Urinary bladder (tissue), 4 donors: Measurements from ENCODE around the gene KCNMA1. TPM values are rescaled to one million over a fixed set of nuclear protein-coding genes. Genes with fewer than 3 reads are reported as not detected.
"Not testable (repeated sequence)": the region's sequence is repeated elsewhere in the genome, so short reads cannot be mapped to it uniquely, and the experiment has no call there.

ENCODE experiments used
- DNase-seq: peaks from one replicate; pipeline ENCODE4 v3.0.0-alpha.2; 2015; ENCODE audit errors: extremely low spot score
- H3K27ac ChIP-seq: one replicate; pipeline ENCODE4 v1.5.1; 2013; ENCODE audit warnings: low read depth, mild to moderate bottlenecking, moderate library complexity
- H3K36me3 ChIP-seq: one replicate; pipeline ENCODE4 v1.6.1; 2013; ENCODE audit warnings: mild to moderate bottlenecking, moderate library complexity; ENCODE audit not compliant: insufficient read depth
- H3K4me1 ChIP-seq: one replicate; pipeline ENCODE4 v1.6.1; 2013; ENCODE audit warnings: mild to moderate bottlenecking, moderate library complexity; ENCODE audit not compliant: insufficient read depth
- H3K4me3 ChIP-seq: one replicate; pipeline ENCODE4 v1.5.1; 2013; ENCODE audit warnings: low read depth, low read length
- WGBS: extraction: QIAGEN DNeasy Blood & Tissue Kit; methylation state at CpG from one replicate; pipeline ENCODE4 v1.1.7; 2013; 5-methylcytosine and 5-hydroxymethylcytosine counted together
- polyA plus RNA-seq: library from polyadenylated mRNA; stranded (reverse); fragments of 200-250 nt; gene quantifications from one replicate; pipeline ENCODE4 v1.2.3, GENCODE V29; 2013
- total RNA-seq: library from RNA; depleted of rRNA; stranded (reverse); fragments of >200 nt; gene quantifications from one replicate; pipeline ENCODE4 v1.2.3, GENCODE V29; 2014
- donor health status: healthy with polysubstance abuse.
- donor health status: healthy.

KCNMA1 gene
- total and polyA plus RNA-seq, 2 donors = 105 to 107 TPM

DNA sequence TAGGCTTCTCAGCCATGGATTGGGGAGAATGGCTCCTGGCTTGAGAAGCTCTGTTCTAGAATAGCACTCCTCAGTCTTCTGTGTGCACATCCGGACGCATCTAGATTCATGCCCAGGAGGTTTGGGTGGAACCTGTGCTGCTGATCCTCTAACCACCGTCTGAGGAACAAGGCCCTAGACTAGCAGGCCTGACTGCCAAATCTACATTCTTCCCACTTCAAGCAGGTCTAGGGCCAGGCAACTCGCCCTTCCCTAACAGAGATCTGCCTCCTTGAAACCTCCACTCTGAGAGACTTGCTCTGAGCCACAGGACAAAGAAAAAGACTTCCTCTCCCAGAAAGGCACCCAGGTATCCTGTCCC is 61.6 kb downstream of the KCNMA1 start:
- Histone ChIP-seq H3K4me1 (no peaks in the 10 kb centered on the region), H3K4me3 (no peak overlapping the region), H3K36me3 (no peaks in the 10 kb centered on the region), H3K27ac (no peak overlapping the region)
- WGBS = 77% methylated on average over 4 of the region's 4 CpGs
- no peak for DNase-seq

- Histone ChIP-seq H3K36me3 (no peaks in the 10 kb centered on the region), H3K4me3 (no peak overlapping the region), H3K27ac (no peak overlapping the region), H3K4me1 (no peaks in the 10 kb centered on the region)
- 77% methylated on average over 10 of the region's 10 CpGs for WGBS
- no peak for DNase-seq
These were observed 62.2 kb downstream of the KCNMA1 start for GRCh38 chr10:77575271-77576006.

DNA sequence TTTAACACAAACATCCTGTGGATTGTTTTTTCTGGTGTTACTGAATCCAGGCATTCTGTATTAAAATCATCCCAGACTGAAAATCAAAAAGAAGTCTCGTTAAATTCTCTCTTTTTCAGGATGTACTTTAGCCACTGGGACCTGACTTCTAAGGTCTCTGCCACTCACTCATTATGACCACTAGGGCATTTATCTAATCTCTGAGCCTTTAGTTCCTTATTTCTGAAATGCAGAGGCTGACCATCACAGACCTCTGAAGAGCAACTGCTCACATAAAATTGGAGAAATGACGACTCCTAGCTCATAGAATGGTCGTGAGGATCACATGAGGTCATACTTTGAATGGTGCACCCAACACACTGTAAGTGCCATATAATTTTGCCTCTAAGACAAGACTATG is 63.2 kb downstream of the KCNMA1 start:
- H3K27ac ChIP-seq = no peak overlapping the region
- no peaks in the 10 kb centered on the region for H3K4me1 ChIP-seq
- 48% methylated on average over 3 of the region's 3 CpGs for WGBS
- DNase-seq = no peak
- no peaks in the 10 kb centered on the region for H3K36me3 ChIP-seq
- H3K4me3 ChIP-seq = no peak overlapping the region

- not testable (repeated sequence) for H3K27ac ChIP-seq, H3K4me3 ChIP-seq, H3K36me3 ChIP-seq, DNase-seq, H3K4me1 ChIP-seq
- WGBS = 85% methylated on average over 4 of the region's 4 CpGs
These were observed 65.1 kb downstream of the KCNMA1 start for GRCh38 chr10:77572520-77572919.

DNA sequence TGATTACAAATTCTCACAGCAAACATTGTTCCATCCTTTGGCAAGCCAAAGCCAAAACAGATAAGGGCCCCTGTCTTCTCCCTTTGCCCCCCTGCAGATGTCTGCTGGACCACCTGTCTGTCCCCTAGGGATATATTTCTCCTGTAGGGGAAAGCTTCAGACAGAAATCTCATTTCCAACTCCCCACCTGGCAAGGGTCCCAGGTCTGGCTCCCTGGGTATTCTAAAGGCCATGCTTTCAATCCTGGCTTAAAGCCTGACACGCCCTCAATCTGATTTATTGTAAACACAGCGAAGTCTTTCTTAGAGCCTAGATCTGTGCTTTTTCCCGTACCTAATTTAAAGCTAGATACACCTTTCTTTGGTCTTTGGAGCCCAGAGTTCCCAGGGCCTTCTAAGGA is 66.1 kb downstream of the KCNMA1 start:
- no peak overlapping the region for H3K27ac ChIP-seq
- no peak overlapping the region for H3K4me3 ChIP-seq
- no peak for DNase-seq
- 33% methylated on average over 3 of the region's 3 CpGs for WGBS
- H3K36me3 ChIP-seq = no peaks in the 10 kb centered on the region
- no peaks in the 10 kb centered on the region for H3K4me1 ChIP-seq

GRCh38 chr10:77566914-77567566 is 70.6 kb downstream of the KCNMA1 start:
- H3K4me3 ChIP-seq = no peak overlapping the region
- no peaks in the 10 kb centered on the region for H3K4me1 ChIP-seq
- WGBS = 72% methylated on average over 13 of the region's 13 CpGs
- DNase-seq = no peak
- H3K36me3 ChIP-seq = no peaks in the 10 kb centered on the region
- no peak overlapping the region for H3K27ac ChIP-seq

GRCh38 chr10:77566236-77566635 is 71.4 kb downstream of the KCNMA1 start:
- no peak overlapping the region for H3K4me3 ChIP-seq
- 67% methylated on average over 6 of the region's 6 CpGs for WGBS
- DNase-seq = no peak
- no peaks in the 10 kb centered on the region for H3K4me1 ChIP-seq
- H3K36me3 ChIP-seq = no peaks in the 10 kb centered on the region
- H3K27ac ChIP-seq = no peak overlapping the region

GRCh38 chr10:77565590-77566023 is 72.0 kb downstream of the KCNMA1 start:
- Histone ChIP-seq H3K4me1 (no peaks in the 10 kb centered on the region), H3K27ac (no peak overlapping the region), H3K4me3 (no peak overlapping the region), H3K36me3 (no peaks in the 10 kb centered on the region)
- 72% methylated on average over 4 of the region's 4 CpGs for WGBS
- no peak for DNase-seq

DNA sequence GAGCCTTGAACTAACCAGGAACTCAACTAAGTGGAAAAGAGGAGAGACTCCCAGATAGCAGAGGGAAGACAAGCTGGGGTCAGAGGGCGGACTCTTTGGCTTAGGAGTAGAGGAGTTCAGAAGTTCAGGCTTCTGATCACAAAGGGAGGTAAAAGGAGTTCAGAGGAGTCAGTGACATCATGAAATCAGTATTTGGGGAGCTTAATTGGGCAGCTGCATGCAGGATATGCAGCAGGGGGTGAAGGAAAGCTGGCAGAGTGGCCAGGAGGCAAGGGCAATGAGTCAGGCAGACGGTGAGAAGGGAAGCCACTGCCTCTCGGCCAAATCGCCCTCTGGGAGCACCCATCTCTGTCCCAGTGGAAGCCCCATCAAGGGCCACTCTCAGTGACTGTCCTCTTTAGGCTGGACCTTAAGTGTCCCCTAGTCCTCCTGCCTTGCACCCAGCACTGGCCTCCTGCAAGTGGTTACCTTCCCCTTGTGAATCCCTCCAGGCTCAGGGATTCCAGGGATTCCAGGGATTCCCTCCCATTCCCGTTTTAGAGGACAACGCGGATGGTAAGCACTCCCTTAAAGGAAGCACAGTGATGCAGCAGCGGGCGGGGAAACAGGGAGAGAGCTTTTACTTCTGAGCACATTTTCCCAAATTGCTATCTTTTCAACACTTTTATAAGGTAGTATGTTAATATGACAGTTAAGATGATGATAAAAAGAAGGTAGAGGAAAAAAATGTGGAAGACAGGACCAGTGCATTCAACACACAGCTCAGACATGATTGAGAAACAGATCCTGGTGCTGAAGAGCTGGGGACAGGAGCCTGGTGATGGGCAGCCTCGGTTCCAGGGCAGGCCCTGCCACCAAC is 72.6 kb downstream of the KCNMA1 start:
- 43% methylated on average over 10 of the region's 10 CpGs for WGBS
- H3K27ac ChIP-seq = no peak overlapping the region
- H3K36me3 ChIP-seq = no peaks in the 10 kb centered on the region
- no peak for DNase-seq
- H3K4me1 ChIP-seq = no peaks in the 10 kb centered on the region
- no peak overlapping the region for H3K4me3 ChIP-seq

DNA sequence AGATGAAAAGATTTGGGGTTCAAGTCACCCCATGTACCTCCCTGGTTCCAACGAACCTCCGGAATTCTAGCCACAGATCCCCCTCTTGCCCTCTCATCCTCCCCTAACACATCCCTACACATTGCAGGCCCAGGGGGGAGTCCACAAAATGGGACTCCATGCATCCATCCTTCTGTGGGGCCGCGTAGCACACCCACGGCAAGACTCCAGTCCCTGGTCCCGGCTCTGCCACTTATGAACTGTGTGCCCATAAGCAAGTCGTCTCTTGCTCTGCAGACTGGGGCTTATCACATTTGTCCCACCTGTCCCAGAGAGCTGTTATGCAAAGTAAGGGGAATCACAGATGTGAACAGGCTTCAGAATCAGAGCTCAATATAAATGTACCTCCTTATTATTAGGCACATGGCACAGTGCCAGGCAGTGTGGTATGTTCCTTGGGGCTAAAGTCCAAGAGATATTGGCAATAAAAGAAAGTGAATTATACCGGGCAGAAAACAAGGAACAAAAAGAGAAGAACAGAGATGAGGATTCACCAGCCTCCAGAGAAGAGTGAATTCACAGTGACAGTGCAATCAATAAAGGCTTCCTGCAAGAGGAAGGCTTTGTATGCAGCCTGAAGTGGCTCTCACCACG is 73.9 kb downstream of the KCNMA1 start:
- Histone ChIP-seq H3K27ac (no peak overlapping the region), H3K4me1 (no peaks in the 10 kb centered on the region), H3K36me3 (no peaks in the 10 kb centered on the region), H3K4me3 (no peak overlapping the region)
- DNase-seq = no peak
- WGBS = 83% methylated on average over 9 of the region's 9 CpGs

DNA sequence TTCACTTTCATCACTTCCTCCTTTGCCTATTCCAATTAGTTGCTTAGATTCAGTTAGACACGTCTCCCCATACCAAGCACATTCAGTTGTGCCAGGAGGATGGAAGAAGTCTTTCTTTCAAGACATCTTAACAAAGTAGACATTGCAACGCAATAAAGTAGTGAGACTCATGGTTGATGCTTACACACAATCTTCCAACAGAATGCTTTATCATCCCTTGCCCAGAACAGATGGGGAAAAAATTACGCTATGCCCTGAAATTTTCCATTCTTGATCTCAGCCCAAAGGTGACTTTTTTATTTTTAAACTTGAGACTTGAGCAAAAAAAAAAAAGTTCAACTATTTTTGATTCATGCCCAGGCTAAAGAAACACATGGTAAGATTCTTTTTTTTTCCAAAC is 74.9 kb downstream of the KCNMA1 start:
- Histone ChIP-seq H3K36me3 (no peaks in the 10 kb centered on the region), H3K4me1 (no peaks in the 10 kb centered on the region), H3K4me3 (no peak overlapping the region), H3K27ac (no peak overlapping the region)
- WGBS = 30% methylated on average over 3 of the region's 3 CpGs
- DNase-seq = no peak

- DNase-seq = no peak
- WGBS = 87% methylated on average over 3 of the region's 3 CpGs
- no peaks in the 10 kb centered on the region for H3K4me1 ChIP-seq
- H3K27ac ChIP-seq = no peak overlapping the region
- H3K36me3 ChIP-seq = no peaks in the 10 kb centered on the region
- no peak overlapping the region for H3K4me3 ChIP-seq
These were observed 75.6 kb downstream of the KCNMA1 start for GRCh38 chr10:77561991-77562390.

DNA sequence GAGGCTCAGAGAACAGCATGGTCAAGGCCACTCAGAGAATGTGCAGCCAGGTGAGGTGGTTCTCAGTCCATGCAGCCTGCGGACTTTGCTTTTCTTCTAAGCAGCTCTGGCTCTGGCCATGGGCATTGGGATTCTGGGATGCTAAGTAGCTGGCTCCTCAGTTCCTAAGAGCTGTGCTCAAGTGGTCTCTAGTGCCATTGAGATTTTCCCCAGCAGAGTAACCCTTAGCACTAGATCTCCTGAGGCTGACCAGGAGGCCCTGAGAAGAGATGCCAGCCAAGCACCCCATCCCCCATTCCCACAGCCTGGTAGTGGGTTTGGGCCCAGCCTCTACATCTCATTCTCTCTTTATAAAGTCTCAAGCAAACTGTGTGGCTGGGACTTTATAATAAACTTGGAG is 77.1 kb downstream of the KCNMA1 start:
- WGBS = 100% methylated on average over 1 of the region's 1 CpG
- DNase-seq = no peak
- Histone ChIP-seq H3K27ac (no peak overlapping the region), H3K4me3 (no peak overlapping the region), H3K4me1 (no peaks in the 10 kb centered on the region), H3K36me3 (no peaks in the 10 kb centered on the region)
